HG03064 (cell line): ENCODE measurements around the gene NANP.

Source experiments
- ATAC-seq: cut with Tn5 transposase; IDR thresholded peaks from one replicate; pipeline ENCODE4 v1.9.1; 2021; ENCODE audit warnings: low read depth; ENCODE audit not compliant: unreplicated experiment

The NANP gene

GRCh38 chr20:25573288-25574251 is 50.2 kb downstream of the NANP start:
- ATAC-seq: no peak

GRCh38 chr20:25571817-25572216 is 52.0 kb downstream of the NANP start:
- no peak for ATAC-seq

DNA sequence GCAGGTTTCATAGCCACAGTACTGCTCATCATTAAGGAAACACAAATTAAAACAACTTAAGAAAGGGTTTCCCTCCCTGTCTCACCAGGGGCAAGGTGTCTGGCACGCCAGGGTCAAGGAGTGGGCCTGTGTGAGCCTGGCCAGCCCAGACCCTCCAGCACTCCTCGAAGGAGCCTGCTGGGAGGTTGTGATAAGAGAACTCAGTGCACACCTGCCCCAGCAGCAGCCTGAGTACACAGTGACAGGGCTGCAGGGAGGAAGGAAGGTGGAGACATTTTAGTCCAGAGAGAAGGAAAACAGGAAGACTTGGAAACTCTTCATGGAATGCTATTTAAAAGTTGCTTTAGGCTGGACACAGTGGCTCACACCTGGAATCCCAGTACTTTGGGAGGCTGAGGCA is 52.6 kb downstream of the NANP start:
- ATAC-seq: no peak

DNA sequence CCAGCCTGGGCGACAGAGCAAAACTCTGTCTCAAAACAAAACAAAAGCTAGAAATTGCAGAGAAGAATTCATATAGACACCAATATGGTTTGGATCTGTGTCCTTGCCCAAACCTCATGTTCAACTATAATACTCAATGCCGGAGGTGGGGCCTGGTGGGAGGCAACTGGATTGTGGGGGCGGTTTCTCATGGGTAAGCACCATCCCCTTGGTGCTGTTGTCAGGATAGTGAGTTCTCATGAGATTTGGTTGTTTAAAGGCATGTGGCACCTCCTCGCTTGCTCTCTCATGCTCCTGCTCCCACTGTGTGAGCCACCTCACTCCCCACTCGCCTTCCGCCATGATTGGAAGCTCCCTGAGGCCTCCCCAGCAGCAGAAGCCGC is 53.7 kb downstream of the NANP start:
- no peak for ATAC-seq

DNA sequence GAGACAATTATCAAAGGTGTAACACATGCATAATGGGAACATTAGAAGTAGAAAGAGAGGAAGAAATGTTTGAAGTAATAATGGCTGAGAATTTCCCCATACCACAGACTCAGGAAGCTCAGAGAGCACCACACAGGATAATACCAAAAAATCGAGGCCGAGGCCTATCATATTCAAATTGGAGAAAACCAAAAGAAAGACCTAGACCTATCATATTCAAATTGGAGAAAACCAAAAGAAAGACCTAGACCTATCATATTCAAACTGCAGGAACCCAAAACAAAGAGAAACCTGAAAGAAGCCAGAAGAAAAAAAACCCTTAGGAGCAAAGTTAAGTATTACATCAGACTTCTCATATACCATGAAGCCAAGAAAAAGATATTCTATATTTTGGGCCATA is 56.5 kb downstream of the NANP start:
- ATAC-seq: no peak

DNA sequence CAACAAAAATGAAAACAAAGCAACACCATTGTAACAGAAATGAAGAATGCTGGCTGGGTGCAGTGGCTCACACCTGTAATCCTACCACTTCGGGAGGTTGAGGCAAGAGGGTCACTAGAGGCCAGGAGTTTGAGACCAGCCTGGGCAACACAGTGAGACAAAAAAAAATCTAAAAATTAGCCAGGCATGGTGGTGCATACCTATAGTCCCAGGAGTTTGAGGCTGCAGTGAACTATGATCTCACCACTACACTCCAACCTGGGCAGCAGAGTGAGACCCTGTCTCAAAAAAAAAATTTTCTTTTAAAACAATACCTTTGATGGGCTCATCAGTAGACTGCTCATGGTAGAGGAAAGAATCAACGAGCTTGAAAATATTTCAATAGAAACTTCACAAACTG is 57.0 kb downstream of the NANP start:
- no peak for ATAC-seq

- no peak for ATAC-seq
Measured at GRCh38 chr20:25565578-25566157, 58.1 kb downstream of the NANP start.

- no peak for ATAC-seq
Measured at GRCh38 chr20:25563876-25564275, 59.9 kb downstream of the NANP start.

- ATAC-seq: no peak
Measured at GRCh38 chr20:25563362-25563761, 60.5 kb downstream of the NANP start.
